ENCODE results near the gene IL37. TPM values are rescaled to one million over a fixed set of nuclear protein-coding genes. Genes with fewer than 3 reads are reported as not detected.

Gene IL37
- total and polyA plus RNA-seq, 2 experiments from 2014 or later = not detected

DNA sequence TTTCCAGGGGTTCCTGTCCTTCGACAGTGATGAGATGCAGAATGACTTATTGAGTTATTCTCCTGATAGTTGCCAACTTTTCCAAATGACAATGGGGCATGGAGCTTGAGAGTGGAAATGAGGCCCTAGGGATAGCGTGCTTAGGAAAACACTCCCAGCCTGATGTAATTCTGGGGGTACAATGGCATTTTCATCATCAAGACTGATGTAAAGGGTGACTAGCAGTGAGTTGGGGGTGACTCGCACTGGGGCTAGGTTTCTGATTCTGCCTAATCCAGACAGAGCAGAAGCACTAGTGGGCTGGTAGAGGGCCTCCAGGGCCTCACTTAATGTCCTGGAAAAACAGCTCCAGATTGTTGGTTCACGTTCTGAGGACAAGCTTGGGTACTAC is 34.0 kb upstream of the IL37 start (continued):
- TF ChIP-seq, protein P1, sequence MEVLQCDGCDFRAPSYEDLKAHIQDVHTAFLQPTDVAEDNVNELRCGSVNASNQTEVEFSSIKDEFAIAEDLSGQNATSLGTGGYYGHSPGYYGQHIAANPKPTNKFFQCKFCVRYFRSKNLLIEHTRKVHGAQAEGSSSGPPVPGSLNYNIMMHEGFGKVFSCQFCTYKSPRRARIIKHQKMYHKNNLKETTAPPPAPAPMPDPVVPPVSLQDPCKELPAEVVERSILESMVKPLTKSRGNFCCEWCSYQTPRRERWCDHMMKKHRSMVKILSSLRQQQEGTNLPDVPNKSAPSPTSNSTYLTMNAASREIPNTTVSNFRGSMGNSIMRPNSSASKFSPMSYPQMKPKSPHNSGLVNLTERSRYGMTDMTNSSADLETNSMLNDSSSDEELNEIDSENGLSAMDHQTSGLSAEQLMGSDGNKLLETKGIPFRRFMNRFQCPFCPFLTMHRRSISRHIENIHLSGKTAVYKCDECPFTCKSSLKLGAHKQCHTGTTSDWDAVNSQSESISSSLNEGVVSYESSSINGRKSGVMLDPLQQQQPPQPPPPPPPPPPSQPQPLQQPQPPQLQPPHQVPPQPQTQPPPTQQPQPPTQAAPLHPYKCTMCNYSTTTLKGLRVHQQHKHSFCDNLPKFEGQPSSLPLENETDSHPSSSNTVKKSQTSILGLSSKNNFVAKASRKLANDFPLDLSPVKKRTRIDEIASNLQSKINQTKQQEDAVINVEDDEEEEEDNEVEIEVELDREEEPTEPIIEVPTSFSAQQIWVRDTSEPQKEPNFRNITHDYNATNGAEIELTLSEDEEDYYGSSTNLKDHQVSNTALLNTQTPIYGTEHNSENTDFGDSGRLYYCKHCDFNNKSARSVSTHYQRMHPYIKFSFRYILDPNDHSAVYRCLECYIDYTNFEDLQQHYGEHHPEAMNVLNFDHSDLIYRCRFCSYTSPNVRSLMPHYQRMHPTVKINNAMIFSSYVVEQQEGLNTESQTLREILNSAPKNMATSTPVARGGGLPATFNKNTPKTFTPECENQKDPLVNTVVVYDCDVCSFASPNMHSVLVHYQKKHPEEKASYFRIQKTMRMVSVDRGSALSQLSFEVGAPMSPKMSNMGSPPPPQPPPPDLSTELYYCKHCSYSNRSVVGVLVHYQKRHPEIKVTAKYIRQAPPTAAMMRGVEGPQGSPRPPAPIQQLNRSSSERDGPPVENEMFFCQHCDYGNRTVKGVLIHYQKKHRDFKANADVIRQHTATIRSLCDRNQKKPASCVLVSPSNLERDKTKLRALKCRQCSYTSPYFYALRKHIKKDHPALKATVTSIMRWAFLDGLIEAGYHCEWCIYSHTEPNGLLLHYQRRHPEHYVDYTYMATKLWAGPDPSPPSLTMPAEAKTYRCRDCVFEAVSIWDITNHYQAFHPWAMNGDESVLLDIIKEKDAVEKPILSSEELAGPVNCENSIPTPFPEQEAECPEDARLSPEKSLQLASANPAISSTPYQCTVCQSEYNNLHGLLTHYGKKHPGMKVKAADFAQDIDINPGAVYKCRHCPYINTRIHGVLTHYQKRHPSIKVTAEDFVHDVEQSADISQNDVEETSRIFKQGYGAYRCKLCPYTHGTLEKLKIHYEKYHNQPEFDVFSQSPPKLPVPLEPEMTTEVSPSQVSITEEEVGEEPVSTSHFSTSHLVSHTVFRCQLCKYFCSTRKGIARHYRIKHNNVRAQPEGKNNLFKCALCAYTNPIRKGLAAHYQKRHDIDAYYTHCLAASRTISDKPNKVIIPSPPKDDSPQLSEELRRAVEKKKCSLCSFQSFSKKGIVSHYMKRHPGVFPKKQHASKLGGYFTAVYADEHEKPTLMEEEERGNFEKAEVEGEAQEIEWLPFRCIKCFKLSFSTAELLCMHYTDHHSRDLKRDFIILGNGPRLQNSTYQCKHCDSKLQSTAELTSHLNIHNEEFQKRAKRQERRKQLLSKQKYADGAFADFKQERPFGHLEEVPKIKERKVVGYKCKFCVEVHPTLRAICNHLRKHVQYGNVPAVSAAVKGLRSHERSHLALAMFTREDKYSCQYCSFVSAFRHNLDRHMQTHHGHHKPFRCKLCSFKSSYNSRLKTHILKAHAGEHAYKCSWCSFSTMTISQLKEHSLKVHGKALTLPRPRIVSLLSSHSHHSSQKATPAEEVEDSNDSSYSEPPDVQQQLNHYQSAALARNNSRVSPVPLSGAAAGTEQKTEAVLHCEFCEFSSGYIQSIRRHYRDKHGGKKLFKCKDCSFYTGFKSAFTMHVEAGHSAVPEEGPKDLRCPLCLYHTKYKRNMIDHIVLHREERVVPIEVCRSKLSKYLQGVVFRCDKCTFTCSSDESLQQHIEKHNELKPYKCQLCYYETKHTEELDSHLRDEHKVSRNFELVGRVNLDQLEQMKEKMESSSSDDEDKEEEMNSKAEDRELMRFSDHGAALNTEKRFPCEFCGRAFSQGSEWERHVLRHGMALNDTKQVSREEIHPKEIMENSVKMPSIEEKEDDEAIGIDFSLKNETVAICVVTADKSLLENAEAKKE (CRISPR knock-in tag; IDR thresholded peaks at IDR 0.05) = no peak
- no peak for TF ChIP-seq EZH2phosphoT487 (IDR thresholded peaks at IDR 0.05; ENCODE audit: unreplicated experiment)
- no peak for TF ChIP-seq STAT1 (IDR thresholded peaks at IDR 0.05; ENCODE audit: unreplicated experiment)
- no peak for TF ChIP-seq ZNF114 (CRISPR knock-in tag; IDR thresholded peaks at IDR 0.05)
- no peak for TF ChIP-seq EZH2 (IDR thresholded peaks at IDR 0.05; ENCODE audit: low read depth, unreplicated experiment)
- no peak for TF ChIP-seq NANOG (IDR thresholded peaks at IDR 0.05; ENCODE audit: borderline replicate concordance)
- TF ChIP-seq POLR2AphosphoS5 (IDR thresholded peaks at IDR 0.05; ENCODE audit: low read depth) = no peak

DNA sequence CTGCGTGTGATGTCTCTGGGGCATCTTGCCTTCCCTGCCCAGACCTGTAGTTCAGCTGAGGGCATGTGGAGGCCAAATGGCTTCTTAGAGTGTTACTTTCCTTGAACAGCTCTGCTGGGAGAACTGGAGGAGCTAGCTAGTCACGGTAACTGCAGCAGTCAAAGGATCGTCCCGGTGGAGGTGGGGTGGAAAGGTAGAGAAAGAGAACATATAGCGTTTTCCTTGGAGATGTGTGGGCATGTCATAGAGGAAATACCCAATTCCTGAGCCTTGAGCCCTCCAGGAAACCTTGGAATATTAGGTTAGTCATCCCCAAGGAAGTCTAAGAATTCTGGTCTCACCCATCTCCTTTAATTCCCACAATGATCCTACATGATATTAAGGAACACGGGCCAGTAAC is 33.5 kb upstream of the IL37 start:
- no peak for ATAC-seq
- no peak overlapping the region for H3K27ac ChIP-seq (ENCODE audit: low read depth)
- no peaks in the 10 kb centered on the region for H3K36me3 ChIP-seq (ENCODE audit: insufficient read depth)
- H4K20me1 ChIP-seq (replicated peaks; ENCODE audit: insufficient read depth) = no peaks in the 10 kb centered on the region
- Mint-ChIP-seq H3K27ac (no peak overlapping the region), H3K27me3 (ENCODE audit: insufficient read depth, low read depth, poor library complexity) (no peaks in the 10 kb centered on the region), H3K4me3 (no peak overlapping the region), H3K9me3 (no peaks in the 10 kb centered on the region), H3K4me1 (no peaks in the 10 kb centered on the region; the same call in 2 of the 3 replicates), H3K36me3 (ENCODE audit: low read depth) (no peaks in the 10 kb centered on the region)
- no peak overlapping the region for H3K4me2 ChIP-seq
- no peaks in the 10 kb centered on the region for H3K9me2 ChIP-seq (ENCODE audit: insufficient read depth)
- H3K4me1 ChIP-seq (ENCODE audit: insufficient read depth) = no peaks in the 10 kb centered on the region
- no peak overlapping the region for H2AFZ ChIP-seq
- DNase-seq (ENCODE audit: low spot score) = no peak
- no peaks in the 10 kb centered on the region for H3F3A ChIP-seq (replicated peaks; ENCODE audit: low read depth)
- no peaks in the 10 kb centered on the region for H3K79me2 ChIP-seq (replicated peaks; ENCODE audit: insufficient read depth)
- no peaks in the 10 kb centered on the region for H3K27me3 ChIP-seq (ENCODE audit: insufficient read depth)
- no peak overlapping the region for H3K4me3 ChIP-seq
- TF ChIP-seq, protein P2, sequence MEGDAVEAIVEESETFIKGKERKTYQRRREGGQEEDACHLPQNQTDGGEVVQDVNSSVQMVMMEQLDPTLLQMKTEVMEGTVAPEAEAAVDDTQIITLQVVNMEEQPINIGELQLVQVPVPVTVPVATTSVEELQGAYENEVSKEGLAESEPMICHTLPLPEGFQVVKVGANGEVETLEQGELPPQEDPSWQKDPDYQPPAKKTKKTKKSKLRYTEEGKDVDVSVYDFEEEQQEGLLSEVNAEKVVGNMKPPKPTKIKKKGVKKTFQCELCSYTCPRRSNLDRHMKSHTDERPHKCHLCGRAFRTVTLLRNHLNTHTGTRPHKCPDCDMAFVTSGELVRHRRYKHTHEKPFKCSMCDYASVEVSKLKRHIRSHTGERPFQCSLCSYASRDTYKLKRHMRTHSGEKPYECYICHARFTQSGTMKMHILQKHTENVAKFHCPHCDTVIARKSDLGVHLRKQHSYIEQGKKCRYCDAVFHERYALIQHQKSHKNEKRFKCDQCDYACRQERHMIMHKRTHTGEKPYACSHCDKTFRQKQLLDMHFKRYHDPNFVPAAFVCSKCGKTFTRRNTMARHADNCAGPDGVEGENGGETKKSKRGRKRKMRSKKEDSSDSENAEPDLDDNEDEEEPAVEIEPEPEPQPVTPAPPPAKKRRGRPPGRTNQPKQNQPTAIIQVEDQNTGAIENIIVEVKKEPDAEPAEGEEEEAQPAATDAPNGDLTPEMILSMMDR (conservative IDR thresholded peaks at IDR 0.05; ENCODE audit: low read depth in 2 of 2) = no peak
- no peak for TF ChIP-seq EZH2 (IDR thresholded peaks at IDR 0.05; ENCODE audit: low read depth, unreplicated experiment)
- TF ChIP-seq CREB1 (CRISPR knock-in tag; IDR thresholded peaks at IDR 0.05; ENCODE audit: low read depth) = no peak
- TF ChIP-seq, protein P3, sequence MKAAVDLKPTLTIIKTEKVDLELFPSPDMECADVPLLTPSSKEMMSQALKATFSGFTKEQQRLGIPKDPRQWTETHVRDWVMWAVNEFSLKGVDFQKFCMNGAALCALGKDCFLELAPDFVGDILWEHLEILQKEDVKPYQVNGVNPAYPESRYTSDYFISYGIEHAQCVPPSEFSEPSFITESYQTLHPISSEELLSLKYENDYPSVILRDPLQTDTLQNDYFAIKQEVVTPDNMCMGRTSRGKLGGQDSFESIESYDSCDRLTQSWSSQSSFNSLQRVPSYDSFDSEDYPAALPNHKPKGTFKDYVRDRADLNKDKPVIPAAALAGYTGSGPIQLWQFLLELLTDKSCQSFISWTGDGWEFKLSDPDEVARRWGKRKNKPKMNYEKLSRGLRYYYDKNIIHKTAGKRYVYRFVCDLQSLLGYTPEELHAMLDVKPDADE (IDR thresholded peaks at IDR 0.05) = no peak
- TF ChIP-seq POLR2AphosphoS5 (IDR thresholded peaks at IDR 0.05; ENCODE audit: low read depth) = no peak
- TF ChIP-seq STAT1 (IDR thresholded peaks at IDR 0.05; ENCODE audit: unreplicated experiment) = no peak
- no peak for TF ChIP-seq ZNF114 (CRISPR knock-in tag; IDR thresholded peaks at IDR 0.05)
- no peak for TF ChIP-seq NANOG (IDR thresholded peaks at IDR 0.05; ENCODE audit: borderline replicate concordance)
- TF ChIP-seq ZNF331 (CRISPR knock-in tag; IDR thresholded peaks at IDR 0.05; ENCODE audit: low read depth) = no peak
- no peak for TF ChIP-seq EZH2phosphoT487 (IDR thresholded peaks at IDR 0.05; ENCODE audit: unreplicated experiment)
